MV-4-11 (cell line): ENCODE measurements around the gene METRN.
"Not testable (repeated sequence)": the region's sequence is repeated elsewhere in the genome, so short reads cannot be mapped to it uniquely, and the experiment has no call there.

ENCODE experiments used
- DNase-seq: peaks from one replicate; lab custom pipeline; 2025; lab: John Stamatoyannopoulos, UW

Gene METRN

GRCh38 chr16:691242-691641 lies 23.7 kb upstream of the METRN start:
- DNase-seq = not testable (repeated sequence)

GRCh38 chr16:692356-693108 lies 22.4 kb upstream of the METRN start:
- no peak for DNase-seq

- no peak for DNase-seq
Observed at GRCh38 chr16:693364-693763, 21.6 kb upstream of the METRN start.

GRCh38 chr16:693766-694165 lies 21.2 kb upstream of the METRN start:
- DNase-seq = no peak

- DNase-seq = no peak
Observed at GRCh38 chr16:694187-694862, 20.6 kb upstream of the METRN start.

- DNase-seq = no peak
Observed at GRCh38 chr16:694863-695354, 20.0 kb upstream of the METRN start.

- DNase-seq = no peak
Observed at GRCh38 chr16:695355-696089, 19.4 kb upstream of the METRN start.

- no peak for DNase-seq
Observed at GRCh38 chr16:698911-699671, 15.8 kb upstream of the METRN start.

- no peak for DNase-seq
Observed at GRCh38 chr16:700684-701584, 14.0 kb upstream of the METRN start.

GRCh38 chr16:702341-702740 lies 12.6 kb upstream of the METRN start:
- no peak for DNase-seq

- no peak for DNase-seq
Observed at GRCh38 chr16:703406-703805, 11.5 kb upstream of the METRN start.

GRCh38 chr16:704047-704446 lies 10.9 kb upstream of the METRN start:
- DNase-seq = no peak

- DNase-seq = no peak
Observed at GRCh38 chr16:704552-705380, 10.2 kb upstream of the METRN start.

GRCh38 chr16:705431-706188 lies 9.3 kb upstream of the METRN start, which contains the start of gene FBXL16:
TSS of gene FBXL16 (minus strand) at chr16:705801. CDS start at chr16:697405, 8,396 bp downstream.
- no peak for DNase-seq

- no peak for DNase-seq
Observed at GRCh38 chr16:706189-707061, 8.5 kb upstream of the METRN start.

- DNase-seq = no peak
Observed at GRCh38 chr16:707062-707538, 7.8 kb upstream of the METRN start.

GRCh38 chr16:708019-708418 lies 6.9 kb upstream of the METRN start:
- DNase-seq = no peak

- no peak for DNase-seq
Observed at GRCh38 chr16:708959-709358, 6.0 kb upstream of the METRN start.
